GM10266 (cell line): ENCODE results near the gene DNASE1L1.

Source experiments
- DNase-seq: peaks from one replicate; pipeline ENCODE4 v3.0.0; 2012; ENCODE audit errors: extremely low spot score
- CTCF ChIP-seq: IDR thresholded peaks from 2 replicates; pipeline ENCODE4 v1.5.1; 2012; ENCODE audit warnings: mild to moderate bottlenecking, low read depth; ENCODE audit not compliant: control insufficient read depth, insufficient read depth; ENCODE audit errors: missing control alignments

Gene DNASE1L1

GRCh38 chrX:154378799-154379568 lies 30.1 kb downstream of the DNASE1L1 start, which contains the start of gene EMD:
EMD (plus strand) TSS chrX:154379295; CDS start chrX:154379485, 190 bp downstream.
- TF ChIP-seq CTCF, result no peak
- peak; percentile 93 for DNase-seq

DNA sequence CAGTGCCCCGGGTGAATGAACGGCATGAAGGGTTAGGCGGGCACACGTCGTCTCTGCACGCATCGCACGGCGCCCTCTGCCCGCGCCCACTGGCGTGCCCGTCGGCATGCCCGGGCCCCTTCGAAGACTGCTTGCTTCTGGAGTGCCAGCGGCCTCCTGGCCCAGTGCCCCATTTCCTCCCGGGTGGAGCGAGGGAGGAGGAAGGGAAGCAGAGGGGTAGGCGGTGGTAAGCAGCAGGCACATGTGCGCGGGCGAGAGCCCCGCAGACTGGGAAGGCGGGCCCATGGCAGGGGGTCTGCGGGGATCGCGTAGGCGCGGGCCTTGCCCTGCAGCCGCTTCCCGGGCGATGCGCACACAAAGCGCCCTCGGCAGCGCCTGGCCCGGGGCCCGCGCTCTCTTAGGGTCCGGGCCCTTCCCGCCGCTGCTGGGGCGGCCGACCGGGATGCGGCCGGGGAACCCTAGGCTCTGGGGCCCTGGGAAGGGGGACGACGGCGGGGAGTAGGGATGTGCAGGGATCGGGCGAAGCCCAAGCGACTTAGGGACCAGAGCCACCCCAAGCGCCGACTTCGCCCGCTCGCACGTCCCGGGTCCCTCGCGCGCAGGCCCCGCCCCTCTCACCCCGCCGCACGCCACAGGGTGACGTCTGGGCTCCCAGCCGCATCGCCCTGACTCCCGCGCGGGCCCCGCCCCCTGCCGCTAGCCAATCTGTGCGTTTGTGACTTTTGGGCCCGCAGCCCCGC lies 30.8 kb downstream of the DNASE1L1 start:
- peak; percentile 88 for DNase-seq
- TF ChIP-seq CTCF, result no peak

DNA sequence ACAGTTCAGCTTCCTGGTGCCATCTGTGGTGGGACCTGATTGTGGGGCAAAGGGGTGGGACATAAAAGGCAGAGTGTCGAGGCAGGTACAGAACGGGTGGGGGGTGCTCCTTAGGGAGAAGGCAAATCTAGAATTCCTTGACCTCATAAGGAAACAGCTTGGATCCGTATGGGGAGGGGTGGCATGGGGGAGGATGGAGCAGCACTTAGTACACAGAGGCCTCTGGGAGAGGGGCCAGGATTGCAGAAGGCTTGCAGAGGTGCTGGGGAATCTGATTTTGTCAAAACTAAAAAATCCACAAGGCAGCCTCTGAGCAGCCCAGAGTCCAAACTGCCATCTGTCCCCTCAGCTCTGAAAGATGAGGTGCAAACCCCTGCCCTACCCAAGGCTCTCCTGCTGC lies 32.3 kb downstream of the DNASE1L1 start:
- TF ChIP-seq CTCF, result no peak
- DNase-seq, result no peak

DNA sequence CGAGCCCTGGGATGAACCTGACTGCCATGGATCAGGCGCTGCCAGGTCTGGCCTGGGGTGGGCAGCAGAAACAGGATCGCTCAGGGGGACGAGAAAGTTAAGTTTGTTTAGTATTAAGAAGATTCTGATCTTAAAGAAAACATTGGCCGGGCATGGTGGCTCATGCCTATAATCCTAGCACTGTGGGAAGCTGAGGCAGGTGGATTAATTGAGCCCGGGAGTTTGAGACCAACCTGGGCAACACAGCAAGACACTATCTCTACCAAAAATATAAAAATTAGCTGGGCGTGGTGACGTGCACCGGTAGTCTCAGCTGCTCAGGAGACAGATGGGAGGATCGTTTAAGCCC lies 33.9 kb downstream of the DNASE1L1 start:
- DNase-seq, result no peak
- no peak for TF ChIP-seq CTCF

DNA sequence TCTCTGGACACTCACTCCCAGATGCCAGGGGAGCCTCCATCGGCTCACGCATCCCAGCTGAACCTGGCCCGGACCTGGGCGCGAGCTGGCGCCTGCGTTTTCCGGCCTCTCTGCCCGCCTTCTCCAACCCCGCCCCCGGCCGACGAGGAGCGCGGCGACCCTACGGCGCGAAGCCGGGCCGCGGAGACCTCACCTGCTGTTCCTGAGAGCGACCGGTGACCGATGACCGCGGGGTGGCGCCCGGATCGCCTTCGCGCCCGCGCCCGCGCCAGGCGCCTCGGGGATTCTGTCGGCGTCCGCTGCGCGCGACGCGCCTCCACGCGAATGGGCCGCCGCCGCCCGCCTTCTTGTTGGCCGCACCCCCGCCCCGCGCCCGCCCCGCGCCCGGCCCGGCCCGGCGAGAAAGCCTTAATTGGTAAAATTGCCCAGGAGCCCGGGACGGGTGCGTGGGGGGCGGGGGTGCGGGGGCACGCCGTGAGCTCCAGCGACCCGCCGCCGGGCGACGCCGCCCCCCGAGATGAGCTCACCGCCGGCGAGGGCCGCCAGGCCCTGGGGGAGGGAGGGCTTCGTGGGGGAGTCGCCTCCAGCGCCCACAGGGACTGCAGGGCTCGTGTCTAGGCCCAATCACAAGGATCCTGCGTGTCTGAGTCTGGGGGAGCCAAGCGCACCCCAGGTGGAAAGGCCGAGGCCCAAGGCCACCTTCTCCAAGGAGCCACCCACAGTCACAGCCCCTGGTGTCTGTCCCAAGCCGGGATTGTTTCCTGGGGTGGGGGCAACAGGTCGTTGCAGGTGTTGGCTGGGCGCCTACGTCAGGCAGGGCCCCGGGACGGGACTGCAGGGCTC lies 34.5 kb downstream of the DNASE1L1 start, which contains the start of gene FLNA:
TSS of gene FLNA (minus strand) at position 322 of the 843 bp plus-strand sequence. CDS start 3,389 bp downstream, outside the sequence.
- peak; percentile 51 for DNase-seq

More for the DNA sequence above, 34.5 kb downstream of the DNASE1L1 start, which contains the start of gene FLNA:
- peak; percentile 47 for TF ChIP-seq CTCF
